ENCODE measurements around the gene RAPGEF4.
A peak's percentile ranks its signal among the peaks of the same experiment; 100 is the strongest.
"Not testable (repeated sequence)": the region's sequence is repeated elsewhere in the genome, so short reads cannot be mapped to it uniquely, and the experiment has no call there.

The RAPGEF4 gene

GRCh38 chr2:172725746-172726145 is 9.9 kb upstream of the RAPGEF4 start:
- DNase-seq (ENCODE audit: low read depth in 1 of 2, low spot score in 1 of 2), result no peak

- DNase-seq (ENCODE audit: low read depth in 1 of 2, low spot score in 1 of 2), result no peak
Measured at GRCh38 chr2:172726172-172726735, 9.4 kb upstream of the RAPGEF4 start.

GRCh38 chr2:172730411-172730810 is 5.2 kb upstream of the RAPGEF4 start:
- no peak for DNase-seq (ENCODE audit: low read depth in 1 of 2, low spot score in 1 of 2)

DNA sequence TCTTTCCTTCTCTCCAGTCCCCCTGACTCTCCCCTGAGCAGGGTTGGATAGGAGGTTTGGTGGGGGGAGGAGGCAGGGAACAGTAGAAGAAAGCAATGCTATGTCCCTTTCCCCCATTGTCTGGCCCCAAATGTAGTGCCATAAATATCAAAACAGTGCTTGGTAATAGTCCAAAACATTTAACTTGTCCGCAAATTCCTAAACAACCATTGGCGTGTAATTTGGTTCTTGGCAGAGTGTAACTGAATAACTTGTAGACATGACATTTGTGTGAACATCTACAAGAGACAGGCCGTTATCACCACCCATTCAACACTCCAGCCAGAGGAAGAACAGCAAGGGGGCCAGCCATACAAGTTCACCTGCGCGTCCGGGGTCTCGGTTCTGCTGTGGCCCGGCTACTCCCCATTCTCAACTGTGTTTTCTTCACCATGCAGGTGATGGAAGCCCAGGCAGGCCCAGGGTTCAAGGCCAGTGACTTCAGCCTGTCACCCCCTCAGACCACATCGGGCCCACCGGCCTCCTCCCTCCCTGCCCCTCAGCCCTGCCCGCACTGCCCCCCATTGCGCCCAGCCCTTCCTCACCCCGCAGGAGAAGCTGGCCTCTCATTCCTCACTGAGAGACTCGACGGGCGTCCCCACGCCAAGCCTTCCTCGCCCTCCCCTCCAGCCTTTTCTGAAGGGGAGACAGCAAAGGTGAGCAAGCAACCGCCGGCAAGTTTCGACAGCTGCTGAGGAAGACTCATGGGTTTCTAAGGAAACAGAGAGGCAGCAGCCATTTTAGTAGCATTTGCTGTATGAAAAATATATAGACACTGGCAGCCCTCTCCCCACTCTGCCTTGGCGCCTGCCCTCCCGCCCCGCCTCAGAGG is 699 bp upstream of the RAPGEF4 start:
- DNase-seq (ENCODE audit: low read depth in 1 of 2, low spot score in 1 of 2), result peak in 1 of 2 donors; percentile 5

DNA sequence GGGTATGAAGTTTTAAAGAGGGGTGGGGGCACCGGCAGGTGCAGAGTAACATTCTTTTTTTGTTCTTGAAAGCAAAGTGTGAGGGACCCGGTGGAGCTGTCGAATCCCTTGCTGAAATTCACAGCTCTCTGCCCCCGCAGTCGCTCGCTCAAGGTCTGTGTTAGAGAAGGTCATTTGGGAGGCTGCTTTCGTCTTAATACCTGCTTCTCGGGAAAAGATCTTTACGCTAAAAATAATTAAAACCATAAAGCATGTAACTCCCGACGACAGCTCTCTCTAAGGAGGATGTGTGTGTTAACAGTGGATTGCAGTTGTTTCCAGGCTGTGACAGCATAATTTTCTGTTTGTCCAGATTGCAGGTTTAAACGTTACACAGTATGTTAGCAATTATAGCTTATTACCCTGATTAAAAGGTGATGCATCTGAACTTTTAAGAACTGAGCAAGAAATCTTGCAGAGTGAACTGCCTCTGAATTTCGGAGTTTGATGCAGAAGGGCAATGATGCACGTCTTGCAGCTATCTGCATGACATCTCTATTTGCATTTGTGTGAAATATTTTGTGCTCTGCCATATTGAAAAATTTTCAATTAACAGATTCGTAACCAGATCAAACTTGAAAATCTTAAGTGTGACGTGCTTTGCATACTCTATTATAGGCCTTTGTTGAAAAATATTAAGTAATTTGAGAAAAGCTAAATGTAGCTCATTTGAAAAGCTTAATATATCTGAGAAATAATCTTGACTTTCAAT is 954 bp downstream of the RAPGEF4 start:
- DNase-seq (ENCODE audit: low read depth in 1 of 2, low spot score in 1 of 2), result no peak

DNA sequence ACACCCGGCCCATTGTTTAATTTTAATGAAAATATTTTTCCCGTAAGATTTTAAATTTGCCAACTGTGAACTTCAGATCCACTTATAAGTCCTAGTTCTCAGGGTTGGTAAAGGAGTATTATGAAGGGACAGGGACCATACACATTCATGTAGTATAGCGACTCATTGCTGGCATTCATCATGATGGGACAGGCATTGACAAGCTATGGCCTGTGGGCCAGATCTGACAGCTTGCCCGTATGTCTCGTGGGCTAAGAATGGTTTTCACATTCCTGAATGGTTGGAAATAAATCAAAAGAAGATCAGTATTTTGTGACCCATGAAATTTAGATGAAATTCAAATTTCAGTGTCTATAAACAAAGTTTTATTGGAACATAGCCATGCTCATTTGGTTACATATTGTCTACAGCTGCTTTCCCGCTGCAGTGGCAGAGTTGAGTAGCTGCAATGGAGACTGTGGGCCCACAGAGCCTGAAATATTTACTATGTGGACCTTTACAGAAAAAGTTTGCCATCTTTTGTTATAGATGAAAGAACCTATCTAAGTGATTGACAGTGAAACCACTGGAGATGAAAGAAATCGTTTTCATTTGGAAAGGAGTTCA is 4.1 kb downstream of the RAPGEF4 start:
- no peak for DNase-seq (ENCODE audit: low read depth in 1 of 2, low spot score in 1 of 2)

- no peak for DNase-seq (ENCODE audit: low read depth in 1 of 2, low spot score in 1 of 2)
Measured at GRCh38 chr2:172740856-172741255, 5.2 kb downstream of the RAPGEF4 start.

DNA sequence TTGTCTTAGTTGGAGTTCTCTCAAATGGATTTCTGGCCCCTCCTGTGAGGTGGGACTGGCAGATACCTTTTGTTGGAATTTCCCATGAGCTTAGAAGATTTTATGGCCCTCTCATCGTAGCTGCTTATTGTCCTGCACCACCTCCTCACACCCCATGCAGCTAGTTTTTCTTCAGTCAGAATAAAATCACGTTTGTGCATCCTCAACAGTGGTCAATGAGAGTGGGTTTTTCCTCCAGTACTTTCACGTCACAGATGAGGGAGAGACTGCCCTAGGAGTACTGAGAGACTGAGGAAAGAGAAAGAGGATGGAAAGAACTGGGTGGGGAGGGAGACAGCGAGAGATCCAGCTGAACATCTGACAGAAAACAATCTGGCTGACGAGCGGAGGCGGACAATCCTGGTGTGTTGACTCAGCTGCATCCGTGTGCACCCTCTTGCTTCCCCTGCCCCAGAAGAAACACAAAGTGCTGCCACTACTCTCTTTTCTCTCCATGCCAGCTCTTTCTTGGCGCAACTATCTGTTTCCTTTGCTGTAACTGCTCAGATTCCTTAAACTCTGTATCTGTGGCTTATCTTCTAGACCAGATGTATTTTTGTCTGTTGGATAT is 7.4 kb downstream of the RAPGEF4 start:
- no peak for DNase-seq (ENCODE audit: low read depth in 1 of 2, low spot score in 1 of 2)

DNA sequence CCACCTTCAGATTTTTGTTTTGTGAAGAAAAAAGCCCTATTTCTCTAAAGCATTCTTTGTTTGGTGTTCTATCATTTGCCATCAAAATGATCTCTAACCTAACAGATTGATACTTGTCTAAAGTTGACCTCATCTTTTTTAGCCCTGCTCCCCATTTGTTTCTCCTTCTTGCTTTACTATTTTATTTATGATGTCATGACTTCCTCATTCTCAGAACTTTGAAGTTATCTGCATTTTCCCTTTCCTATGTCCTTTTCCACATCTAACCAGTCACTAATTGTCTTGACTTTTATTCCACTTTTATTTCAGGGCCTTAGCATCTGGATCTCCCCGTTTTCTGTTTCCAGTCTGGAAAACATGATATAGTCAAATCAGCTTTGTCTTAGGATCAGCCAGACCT is 8.3 kb downstream of the RAPGEF4 start:
- no peak for DNase-seq (ENCODE audit: low read depth in 1 of 2, low spot score in 1 of 2)

DNA sequence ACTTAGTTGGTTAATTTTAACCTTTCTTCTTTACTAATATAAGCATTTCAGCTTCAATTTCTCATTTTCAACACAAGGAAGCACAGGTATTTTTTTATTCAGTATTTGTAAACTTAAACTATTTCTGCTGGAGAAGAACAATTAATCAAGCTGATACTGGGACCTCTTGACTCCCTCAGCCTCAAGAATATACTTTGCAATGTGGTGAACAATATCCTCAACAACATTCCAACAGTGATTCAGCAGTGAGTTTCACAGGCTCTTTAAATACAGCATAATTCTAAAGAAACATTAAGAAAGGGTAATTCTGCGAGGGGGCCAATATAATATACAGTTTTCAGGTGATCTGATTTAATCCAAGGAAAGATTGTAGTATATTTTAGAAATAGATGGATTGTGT is 10.0 kb downstream of the RAPGEF4 start:
- DNase-seq (ENCODE audit: low read depth in 1 of 2, low spot score in 1 of 2), result no peak

DNA sequence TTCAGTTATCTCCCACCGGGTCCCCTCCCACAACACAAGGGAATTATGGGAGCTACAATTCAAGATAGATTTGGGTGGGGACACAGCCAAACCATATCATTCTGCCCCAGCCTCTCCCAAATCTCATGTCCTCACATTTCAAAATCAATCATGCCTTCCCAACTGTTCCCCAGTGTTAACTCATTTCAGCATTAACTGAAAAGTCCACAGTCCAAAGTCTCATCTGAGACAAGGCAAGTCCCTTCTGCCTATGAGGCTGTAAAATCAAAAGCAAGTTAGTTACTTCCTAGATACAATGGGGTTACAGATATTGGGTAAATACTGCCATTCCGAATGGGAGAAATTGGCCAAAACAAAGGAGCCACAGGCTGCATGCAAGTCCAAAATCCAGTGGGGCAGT is 12.9 kb downstream of the RAPGEF4 start:
- DNase-seq (ENCODE audit: low read depth in 1 of 2, low spot score in 1 of 2), result not testable (repeated sequence)

GRCh38 chr2:172749388-172749787 is 13.7 kb downstream of the RAPGEF4 start:
- DNase-seq (ENCODE audit: low read depth in 1 of 2, low spot score in 1 of 2), result no peak

DNA sequence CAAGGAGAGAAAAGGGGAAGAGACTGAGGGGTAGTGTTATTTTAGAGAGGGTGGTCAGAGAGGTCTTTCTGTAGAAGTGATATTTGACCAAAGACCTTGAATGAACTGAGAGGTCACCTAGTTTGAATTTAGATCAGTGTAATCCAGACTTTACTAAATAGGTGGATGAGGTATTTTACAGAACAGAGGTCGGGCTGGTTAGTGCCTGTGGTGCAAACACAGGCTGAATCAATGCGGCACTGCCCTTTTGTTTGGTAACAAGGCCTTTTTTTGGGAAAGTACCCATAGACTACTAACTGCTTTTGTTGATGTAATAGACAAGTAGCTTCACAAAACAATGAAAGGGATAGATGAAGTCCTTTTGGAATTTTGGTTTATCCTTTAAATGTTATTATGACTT is 15.9 kb downstream of the RAPGEF4 start:
- no peak for DNase-seq (ENCODE audit: low read depth in 1 of 2, low spot score in 1 of 2)

- DNase-seq (ENCODE audit: low read depth in 1 of 2, low spot score in 1 of 2), result no peak
Measured at GRCh38 chr2:172753610-172754009, 18.0 kb downstream of the RAPGEF4 start.

DNA sequence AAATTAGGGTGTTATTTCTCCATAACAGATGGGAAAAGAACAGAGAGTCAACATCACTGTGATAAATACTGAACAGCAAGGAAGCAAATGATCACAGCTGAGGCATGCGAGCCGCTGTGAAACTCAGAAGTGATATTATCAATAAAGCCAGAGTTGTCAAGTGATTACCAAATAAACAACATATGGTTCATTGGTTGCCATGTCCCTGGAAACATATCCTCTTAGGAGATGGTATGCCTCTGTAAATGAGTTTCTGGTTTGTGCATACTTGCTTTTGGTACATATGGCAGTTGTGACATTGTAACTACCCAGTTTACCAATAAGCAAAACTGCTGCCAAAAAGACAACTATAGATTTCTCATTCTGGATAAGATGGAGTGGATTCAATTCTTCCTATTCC is 23.8 kb downstream of the RAPGEF4 start:
- DNase-seq (ENCODE audit: low read depth in 1 of 2, low spot score in 1 of 2), result no peak

DNA sequence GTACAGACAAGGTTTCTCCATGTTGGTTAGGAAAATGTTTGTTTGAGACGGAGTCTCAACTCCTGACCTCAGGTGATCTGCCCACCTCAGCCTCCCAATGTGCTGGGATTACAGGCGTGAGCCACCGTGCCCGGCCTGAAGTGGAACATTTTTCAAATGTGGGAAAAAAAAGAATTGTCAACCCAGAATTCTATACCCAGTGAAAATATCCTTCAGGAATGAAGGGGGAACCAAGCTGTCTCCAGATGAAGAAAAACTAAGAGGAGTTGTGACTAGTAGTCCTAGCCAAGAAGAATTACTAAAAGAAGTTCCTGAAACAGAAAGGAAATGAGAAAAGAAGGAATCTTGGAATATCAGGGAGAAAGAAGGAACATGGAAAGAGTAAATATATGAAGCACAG is 25.7 kb downstream of the RAPGEF4 start:
- no peak for DNase-seq (ENCODE audit: low read depth in 1 of 2, low spot score in 1 of 2)

DNA sequence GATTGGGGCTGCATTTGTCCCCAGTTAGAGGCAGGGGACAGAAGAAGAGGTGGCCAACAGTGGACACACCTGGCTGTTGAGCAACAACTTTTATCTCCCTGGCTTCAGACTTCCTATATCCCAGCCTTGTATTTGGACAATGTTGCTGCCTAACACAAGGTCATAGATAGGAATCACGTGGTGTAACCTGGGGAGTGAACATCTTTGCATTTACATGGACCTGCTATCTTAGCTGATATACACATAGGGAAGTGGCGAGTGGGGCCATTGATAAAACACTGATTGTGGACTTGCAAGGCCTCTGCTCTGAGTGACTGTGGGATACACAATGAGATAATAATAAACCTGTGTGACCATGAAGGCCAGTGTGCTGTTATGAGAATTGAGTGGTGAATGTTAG is 26.9 kb downstream of the RAPGEF4 start:
- DNase-seq (ENCODE audit: low read depth in 1 of 2, low spot score in 1 of 2), result no peak

DNA sequence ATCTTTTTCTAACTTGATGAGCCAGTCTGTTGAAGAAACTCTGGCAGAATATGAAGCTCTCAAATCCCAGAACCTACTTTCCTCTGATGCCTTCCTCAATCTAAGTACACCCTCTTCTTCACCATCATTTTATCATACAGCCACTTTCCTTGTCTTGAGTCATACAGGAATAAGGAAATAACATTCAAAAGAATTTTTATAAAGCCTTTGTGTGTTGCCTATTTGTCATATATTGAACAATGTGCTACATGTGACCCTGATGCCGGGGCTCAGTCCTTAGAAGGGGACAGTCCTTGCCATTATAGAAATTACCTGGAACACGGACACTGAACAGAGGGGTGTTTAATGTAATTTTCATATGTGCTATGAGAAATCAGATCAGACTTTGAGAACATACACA is 27.4 kb downstream of the RAPGEF4 start:
- no peak for DNase-seq (ENCODE audit: low read depth in 1 of 2, low spot score in 1 of 2)

- no peak for DNase-seq (ENCODE audit: low read depth in 1 of 2, low spot score in 1 of 2)
Measured at GRCh38 chr2:172765662-172766061, 30.0 kb downstream of the RAPGEF4 start.

GRCh38 chr2:172768401-172768800 is 32.8 kb downstream of the RAPGEF4 start:
- no peak for DNase-seq (ENCODE audit: low read depth in 1 of 2, low spot score in 1 of 2)

- no peak for DNase-seq (ENCODE audit: low read depth in 1 of 2, low spot score in 1 of 2)
Measured at GRCh38 chr2:172769879-172770278, 34.2 kb downstream of the RAPGEF4 start.
